AG08395 (cell line): ENCODE results near the gene INPP4A.

Experiments used
- DNase-seq: peaks from one replicate; pipeline ENCODE4 v3.0.0; 2012; ENCODE audit warnings: mixed read lengths, low spot score

Gene INPP4A

DNA sequence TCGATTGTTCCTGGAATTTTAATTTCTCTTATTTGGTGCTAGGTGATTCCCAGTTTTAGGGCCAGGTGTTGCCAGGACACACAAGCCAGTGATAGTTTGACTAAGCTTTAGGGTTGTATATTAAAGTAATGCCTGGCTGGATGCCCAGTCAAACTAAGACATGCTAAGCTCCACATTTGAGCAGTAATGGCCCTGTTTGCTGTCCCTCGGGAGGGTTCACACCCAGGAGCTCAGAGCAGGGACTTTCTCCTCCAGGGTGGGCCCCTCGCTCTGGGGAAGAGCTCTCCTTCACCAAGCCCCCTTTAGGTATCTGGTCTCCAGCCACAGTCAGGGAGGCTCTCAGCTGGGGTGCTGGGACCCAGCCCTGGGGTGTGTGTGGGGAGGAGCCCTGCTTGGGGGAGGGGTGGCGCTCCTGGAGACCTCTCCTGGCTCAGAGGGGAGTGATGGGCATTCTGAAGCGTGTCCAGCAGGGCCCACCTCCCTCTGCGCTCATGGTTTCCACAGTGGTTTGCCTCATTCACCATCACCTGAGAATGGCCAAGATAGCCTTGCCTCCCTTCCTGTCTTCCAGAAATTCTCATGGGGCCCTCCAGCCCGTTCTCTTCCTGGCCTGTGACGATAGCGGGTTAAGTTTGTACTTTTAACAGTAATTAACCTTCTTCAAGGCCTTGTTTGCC is 31.7 kb downstream of the INPP4A start:
- no peak for DNase-seq

DNA sequence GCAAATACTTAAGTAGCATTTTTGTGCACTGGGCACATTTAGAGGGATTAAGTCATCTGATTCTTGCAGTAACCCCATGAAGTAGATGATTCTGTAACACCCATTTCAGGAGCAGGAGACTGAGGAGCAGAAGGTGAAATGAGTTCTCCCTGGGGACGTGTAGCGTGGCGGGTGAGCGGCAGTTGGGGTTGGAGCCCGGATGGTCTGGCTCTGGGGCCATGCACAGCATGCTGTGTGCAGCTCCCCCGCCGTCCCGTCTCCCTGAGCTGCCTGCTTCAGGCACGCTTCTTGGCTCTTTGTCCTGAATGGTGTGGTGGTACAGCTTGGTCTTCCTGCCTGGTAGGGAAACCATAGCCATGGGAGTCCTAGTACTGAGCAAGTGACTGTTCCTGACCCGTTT is 32.4 kb downstream of the INPP4A start:
- DNase-seq, result no peak

DNA sequence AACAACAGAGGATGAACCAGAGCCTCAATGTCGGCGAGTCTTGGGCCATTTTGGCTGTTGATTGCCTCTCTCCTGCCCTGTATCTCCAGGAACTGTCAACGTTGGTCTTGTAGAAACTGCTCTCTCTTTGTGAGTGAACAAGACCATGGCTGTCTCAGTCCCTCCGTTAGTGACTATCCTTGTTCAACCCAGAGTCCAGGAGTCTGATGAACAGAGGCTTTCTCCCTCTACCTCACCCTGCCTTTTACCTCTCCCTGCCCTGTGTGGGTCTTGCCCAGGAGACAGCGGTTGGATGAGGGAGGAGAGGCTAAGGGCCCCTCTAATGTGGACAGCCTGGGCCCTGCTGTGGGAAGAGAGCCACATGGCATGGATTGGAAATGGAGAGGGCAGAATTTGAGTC is 32.8 kb downstream of the INPP4A start:
- DNase-seq, result no peak

DNA sequence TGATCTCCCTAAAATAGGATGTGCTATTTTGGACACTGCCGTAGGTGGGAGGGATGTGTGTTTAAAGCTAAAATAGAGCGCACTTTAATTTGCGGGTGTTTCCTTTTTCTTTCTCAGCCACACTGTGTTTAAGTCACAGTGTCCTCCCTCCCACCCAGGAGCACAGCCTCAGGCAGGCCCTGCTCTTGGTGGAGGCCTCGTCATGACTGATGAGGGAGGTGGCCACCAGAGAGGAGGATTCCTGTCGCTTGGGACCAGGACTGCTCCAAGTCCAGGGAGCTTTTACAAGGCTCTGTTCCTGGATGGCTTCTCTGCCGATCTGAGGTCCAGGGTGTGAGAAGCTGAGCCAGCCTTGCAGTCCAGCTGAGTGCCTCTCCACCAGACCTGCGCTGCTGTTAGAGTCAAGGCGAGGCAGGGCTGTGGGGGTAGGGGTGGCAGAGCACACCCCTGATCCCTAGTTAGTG is 33.5 kb downstream of the INPP4A start:
- DNase-seq, result no peak

DNA sequence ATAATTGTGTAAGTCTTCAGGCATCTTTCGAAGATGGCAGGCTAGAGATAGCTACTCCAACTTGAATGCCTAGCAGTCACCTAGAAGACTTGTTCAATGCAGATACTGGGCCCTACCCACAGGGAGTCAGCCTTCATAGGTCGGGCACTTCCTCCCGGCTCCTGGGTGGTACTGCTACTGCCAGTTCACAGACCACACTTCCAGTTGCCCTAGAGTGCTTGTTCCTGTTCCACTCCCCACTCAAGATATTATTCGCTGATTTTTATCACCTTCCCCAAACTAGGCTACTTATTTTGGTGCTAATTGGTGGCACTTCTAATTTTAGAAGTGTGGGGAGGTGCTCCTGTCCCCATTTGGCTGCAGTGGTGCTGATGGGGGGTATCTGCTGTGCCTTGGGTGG is 34.2 kb downstream of the INPP4A start:
- no peak for DNase-seq

DNA sequence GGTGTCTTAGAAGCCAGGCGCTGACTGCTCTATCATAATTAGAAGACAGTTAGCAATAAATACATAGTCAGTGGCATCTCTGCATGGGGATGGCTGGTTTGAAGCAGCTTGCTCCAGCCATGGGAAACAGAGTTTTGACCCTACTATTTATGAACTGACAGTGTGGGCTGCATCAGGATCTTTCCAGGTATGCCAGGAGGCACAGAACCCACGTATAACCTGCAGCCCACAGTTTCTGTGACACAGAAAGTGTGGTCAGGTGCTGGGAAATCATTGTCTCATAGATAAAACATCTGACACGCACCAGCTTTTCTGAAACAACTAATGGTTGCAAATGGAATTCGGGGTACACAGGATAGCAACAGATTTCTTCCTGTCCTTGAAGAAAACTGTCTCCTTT is 34.7 kb downstream of the INPP4A start:
- DNase-seq, result no peak

DNA sequence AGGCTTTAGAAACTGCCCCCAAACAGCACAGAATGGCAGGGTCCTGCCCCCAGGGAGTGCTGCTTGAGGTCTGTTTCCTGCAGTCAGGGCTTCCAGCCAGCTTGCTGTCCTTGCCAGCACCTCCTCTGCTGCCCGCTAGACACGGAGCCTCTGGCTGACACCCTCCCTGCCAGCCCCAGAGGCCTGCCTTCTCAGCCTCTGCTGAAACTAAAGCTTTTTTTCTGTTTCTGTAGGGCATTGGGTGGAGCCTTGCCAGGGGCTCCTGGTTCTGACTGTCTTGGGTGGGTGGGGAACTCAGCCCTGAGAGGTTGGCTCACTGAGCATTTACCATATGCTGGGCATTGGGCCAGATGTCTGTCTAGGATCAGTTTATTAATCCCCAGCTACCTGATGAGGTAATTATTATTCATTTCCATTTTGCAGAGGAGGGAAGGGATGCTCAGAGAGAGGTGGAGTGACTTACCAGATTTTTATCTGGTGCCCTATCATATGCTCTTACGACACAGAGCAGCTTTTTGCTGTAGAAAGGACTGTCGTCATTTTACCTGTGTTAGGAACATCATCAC is 35.4 kb downstream of the INPP4A start:
- DNase-seq, result peak; percentile 74

DNA sequence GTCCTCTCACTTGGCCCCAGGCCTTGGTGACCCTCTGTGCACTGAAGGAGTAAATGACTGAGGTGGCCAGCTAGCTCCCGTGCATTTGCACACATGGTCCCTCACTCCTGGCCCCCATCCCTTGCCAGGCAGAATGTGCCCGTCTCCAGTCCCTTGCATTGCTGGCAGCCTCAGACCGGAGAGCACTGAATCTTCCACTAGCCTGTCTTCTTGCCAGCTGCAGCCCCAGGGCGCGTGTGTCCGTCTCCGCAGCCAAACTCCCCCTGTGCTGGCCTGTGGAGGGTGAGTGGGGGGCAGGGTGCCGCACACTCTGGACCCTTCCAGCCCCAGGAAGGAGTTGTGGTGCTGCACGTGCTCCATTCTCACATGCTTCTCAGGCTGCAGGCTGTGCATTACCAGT is 35.9 kb downstream of the INPP4A start:
- no peak for DNase-seq

DNA sequence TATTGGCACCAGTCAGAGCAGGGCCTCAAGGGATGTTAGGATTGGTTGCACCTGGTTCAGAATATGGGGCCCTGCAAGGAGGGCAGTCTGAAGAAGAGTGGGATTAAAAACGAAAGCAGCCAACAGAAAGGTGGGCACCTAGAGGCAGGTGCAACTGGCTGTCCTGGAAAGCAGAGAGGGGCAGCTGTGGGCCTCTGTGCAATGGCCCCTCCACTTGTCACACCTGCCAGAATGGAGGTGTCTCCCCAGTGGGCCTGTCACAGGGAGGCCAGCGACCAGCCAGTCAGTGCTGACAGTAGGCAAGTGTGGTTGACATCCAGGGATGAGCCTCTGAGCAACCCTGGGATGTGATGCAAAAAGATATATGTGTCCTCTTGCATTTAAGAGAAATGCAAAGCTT is 37.7 kb downstream of the INPP4A start:
- DNase-seq, result no peak

DNA sequence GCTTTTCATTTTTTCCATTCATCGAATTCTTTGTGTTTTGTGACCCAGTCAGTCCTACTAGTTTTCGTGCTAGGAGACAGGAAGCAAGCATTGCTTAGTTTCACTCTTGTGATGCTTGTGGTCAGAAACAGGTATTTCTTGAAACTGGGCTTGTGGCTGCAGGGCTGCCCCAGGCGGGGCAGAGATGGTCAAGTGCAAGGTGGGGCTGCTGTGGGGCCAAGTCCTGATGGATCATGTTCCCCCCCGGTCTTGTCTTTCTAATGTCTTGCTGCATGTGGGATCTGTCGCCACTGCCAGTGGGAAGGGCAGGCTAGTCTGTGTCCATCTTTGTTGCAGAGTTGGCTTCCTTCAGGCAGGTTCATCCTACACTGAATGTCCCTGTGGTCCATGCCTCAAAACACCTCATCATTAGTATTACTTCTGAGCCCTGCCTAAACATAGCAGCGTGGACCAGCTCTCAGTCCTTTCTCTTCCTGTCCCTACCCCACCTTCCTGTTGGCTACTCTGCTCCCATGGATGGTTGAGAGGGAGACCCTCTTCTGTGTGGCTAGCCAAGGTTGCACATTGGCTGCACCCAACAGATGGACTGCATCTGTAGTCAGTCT is 38.7 kb downstream of the INPP4A start:
- no peak for DNase-seq

DNA sequence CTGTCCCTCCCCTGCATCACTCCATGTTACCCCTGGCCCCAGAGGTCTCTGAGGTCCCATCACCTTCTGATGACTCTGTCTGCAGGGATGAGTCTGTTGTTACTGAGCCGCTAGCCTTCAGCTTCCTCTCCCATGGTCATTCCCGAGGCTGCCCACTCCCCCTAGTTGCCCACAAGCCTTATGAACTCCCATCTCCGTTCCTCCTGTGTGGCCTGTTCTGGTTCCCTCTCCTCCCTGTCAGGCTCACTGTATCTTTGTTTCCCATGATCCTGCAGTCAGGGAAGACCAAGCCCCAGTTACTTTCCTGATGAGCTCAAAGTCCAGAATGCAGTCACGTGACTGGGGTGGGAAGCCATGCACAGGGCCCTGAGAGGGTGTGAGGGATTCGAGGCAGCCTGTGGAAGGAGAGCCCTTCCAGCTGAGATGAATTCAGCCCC is 39.5 kb downstream of the INPP4A start:
- no peak for DNase-seq

DNA sequence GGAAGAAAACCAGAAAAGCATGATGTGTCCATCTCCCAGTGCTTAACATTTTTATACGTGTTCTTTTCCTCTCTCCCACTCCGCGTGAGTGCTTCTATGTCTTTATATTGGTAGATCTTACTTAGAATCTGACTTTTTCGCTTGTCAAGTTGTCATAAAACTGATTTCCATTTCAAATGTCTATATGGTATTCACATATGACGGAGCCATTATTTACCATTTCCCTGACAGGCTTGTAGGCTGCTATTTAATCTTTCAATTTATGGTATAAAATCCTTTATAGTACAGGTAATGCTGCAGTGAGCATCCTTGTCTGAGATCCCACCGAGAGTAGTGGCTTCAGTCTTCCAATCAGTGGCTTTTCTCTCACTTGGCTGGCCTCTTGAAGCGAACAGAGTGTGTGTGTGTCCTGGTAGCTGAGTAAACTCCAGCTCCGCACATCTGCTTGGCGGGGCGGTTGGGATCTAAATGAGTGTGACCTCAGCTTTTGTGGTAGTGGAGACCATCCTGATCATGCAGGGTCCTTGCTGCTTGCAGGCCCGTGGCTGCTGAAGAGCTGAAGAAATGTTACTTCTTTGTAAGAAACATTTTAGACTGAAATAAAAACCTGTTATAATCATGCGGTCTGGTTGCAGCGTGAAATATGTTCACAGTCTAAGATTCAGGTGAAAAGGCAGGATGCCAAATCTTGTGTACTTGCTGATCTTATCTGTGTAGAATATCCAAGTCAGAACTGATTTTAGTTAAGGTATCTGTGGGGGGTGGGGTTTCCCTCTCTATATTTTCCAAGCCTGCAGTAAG is 40.2 kb downstream of the INPP4A start:
- DNase-seq, result no peak

DNA sequence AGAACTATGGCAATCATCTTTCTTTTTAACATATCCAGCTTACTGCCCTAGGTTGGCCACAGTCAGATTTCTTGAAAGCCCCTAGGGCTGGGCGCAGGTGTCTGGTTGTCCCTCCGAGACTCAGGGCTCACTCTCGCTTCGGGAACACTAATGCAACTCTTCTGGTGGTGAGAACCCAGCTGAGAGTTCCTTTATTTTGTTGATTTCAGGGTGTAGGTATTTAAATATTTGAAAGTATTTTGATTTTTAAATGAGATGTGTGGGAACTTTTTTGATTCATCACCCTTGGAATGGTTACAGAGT is 40.7 kb downstream of the INPP4A start:
- no peak for DNase-seq

DNA sequence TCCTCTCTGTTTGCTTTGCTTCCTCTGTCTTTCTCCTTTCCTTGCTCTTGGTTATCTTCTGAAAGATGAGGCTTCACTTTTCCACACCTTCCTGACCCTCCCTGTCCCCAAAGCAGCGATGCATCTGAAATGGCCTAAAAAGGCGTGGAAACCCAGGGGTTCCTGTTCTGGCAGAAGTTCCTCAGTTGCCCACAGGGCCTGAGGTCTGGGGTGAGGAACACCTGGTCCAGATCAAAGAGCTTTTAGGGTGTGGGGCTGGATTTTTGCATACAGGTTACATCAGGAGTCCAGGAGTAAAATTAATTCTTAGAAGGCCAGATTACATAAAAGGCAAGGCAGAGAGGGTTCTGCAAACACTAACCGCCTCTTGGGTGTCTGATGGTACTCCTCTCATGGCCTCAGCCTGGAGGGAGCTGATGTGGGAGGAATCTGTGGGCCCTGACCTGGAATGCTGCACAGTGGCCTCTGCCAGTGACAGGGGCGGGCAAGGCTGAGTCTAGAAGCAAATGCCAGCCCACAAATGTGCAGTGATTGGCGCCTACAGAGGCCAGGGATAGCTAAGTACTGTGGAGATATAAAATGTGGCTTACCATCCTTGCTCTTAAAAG is 41.8 kb downstream of the INPP4A start:
- DNase-seq, result peak; percentile 21

DNA sequence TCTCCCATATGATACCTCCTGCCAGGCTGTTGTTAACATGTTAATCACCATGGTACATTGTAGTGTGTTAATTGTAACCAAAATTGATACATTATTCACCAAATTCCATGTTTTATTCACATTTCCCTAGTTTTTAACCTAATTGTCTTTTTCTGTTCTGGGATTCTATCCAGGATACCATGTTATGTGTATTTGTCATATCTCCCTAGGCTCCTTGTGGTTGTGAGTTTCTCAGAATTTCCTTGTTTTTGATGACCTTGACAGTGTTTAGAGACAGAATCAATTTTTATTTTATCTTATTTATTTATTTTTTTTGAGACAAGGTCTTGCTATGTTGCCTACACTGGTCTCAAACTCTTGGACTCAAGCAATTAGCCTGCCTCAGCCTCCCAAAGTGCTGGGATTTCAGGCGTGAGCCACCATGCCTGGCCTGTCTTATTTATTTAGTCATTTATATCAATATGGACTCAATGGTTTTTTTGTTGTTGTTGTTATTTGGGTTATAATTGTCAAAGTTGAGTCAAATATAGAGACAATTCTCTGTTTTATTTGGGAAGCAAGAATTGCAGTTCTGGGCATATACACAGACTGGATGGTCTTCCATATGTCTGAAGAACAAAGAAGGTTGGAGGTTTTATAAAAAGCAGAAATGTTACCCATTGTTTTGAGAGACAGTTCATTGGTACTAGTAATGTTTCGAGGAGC is 42.6 kb downstream of the INPP4A start:
- DNase-seq, result peak; percentile 39

DNA sequence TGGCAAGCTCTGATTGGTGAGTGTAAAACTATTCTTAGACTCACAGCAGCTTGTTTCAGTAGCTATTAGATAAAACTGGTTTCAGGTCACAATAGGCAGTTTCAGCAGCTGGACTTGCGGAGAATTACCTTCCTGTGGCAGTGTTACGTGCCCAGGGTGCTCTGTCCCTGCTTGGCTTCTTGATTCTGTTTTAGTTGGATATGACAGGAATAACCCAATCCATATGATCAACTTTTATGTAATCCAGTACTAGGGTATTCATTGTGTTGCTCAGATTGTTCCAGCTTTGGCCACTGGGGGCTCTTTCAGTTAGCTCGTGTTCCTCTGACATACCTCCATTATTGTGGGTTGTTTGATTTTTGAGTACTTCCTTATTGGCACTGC is 43.1 kb downstream of the INPP4A start:
- DNase-seq, result no peak

DNA sequence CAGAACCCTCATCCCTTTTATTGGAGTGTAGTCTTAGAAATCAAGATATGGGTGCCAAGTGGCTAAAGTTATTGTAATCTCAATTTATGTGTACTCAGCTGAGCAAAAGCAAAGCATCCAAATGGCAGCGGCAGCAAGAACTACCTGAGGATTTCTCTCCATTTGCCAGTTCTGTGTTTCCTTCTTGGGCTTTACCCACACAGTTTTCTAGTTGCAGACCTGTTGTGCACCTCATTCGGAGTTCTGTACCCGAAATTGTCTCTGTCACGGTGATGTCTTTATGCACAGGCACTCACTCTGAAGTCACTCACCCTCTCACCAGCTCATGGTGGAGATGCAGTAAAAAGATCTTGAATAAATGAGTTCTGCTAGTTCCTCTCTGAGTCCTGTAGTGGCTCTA is 43.6 kb downstream of the INPP4A start:
- no peak for DNase-seq

DNA sequence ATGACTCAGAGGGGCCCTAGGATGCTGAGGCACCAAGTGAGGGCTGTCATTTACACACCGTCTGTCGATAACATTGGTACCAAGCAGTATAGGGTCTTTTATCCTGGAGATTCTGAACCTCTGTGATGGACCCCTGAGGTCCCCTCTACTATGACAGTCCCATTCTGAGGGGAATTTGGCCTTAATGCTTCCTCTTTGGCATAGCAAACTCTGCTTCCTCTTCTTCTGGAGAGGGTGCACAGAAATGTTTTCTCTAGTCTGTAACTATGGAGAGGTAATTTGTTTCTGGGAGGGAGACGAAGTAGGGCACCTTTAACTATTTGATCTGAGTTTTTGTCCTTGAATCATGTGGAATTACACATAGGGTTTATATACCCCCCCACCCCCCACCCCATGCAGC is 44.8 kb downstream of the INPP4A start:
- DNase-seq, result no peak

DNA sequence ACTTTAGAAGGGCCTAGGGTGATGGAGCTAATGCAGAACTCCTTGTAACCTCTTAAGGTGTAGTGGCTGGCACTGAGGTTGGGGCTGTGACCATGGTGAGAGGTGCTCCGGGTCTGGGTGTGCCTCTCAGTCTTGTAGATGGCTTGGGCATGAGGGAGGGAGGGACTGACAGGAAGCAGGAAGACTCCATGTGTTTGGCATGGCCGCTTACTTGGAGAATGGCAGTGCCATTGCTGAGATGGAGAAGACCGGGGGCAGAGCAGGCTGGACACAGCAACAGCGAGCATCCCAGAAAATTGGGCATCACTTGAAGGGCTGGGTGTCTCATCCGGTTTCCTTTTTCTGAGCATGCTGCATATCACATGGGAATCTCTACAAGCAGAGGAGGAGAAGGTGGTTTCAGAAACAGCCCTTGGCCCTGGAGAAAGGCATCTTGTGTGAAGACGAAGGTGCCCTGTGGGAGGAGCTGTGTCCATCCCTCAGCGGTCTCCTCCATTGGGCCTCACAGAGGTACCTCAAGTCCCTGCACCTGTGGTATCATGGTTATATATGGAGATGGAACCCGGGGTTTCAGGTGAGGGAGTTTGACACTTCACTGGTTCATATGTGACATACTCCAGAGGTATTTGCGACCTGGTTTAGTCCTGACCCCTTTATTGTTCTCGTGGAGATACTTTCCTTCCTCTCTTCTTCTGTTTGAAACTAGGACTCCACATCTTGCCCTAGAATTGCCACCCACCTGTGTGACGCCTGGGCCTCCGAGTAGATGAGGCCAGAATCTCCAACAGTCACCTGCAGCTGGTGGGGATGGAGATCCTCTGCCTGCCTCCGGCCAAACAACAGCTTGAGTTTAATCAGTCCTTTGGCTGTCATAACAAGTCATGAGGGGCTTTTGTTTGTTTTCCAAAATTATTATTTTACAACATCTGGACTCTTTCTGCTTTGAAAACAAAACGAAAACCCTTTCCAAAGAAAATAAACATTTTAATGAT is 45.6 kb downstream of the INPP4A start:
- no peak for DNase-seq

DNA sequence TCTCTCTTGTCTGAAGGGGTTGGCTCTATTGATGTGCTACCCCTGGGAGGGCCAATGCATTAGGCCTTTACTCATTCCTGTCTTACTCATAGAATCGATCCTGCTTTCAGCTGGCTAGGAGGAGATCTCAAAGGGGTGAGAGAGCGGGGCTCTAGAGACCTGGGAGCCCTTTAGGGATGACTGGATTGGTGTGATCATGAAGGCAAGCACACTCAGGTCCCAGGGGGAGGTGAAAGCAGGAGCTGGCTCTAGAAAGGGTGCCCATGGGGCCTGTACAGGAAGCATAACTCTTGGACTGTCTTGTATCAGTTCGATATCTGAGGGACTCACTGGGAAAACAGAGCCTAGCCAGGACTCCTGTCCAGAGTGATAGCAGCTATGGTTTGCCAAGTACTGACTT is 47.8 kb downstream of the INPP4A start:
- DNase-seq, result no peak

DNA sequence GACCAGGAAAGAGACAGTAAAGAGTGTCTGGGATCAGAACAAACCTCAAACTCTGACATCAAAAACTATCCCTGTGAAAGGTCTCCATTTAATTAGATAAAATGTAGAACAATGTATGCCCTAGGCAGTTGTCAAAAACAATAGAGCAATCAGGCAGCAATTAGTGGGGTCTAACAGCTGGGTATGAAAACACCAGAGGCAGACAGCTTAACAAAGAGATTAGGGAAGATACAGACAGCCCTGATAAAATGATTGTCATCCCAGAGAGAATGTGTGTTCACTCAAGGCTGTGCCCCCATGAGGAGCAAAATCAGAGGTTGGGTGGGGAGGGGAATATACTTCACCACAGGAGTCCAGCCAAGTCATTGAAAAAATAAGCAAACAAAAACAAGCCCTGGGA is 50.0 kb downstream of the INPP4A start:
- DNase-seq, result no peak
